Fibroblast of the aortic adventitia (primary cell): ENCODE results near the gene IQSEC3. TPM values are rescaled to one million over a fixed set of nuclear protein-coding genes. Genes with fewer than 3 reads are reported as not detected.

ENCODE experiments used
- DNase-seq: peaks from one replicate; pipeline ENCODE4 v3.0.0-alpha.2; 2010; ENCODE audit warnings: low read depth
- H3K4me3 ChIP-seq: 2 replicates; pipeline ENCODE4 v1.5.1; 2011; ENCODE audit warnings: low read depth, mild to moderate bottlenecking, control low read depth, low read length, moderate library complexity
- total RNA-seq: library from RNA; depleted of rRNA; stranded (reverse); fragments of >200 nt; gene quantifications from 2 replicates; pipeline ENCODE4 v1.2.3, GENCODE V29; 2012; ENCODE audit warnings: low replicate concordance
- TF ChIP-seq, protein P1 (sequence below): IDR thresholded peaks from 2 replicates; pipeline ENCODE4 v1.5.1; 2011; ENCODE audit warnings: mild to moderate bottlenecking, low read length, control low read depth, inconsistent platforms; ENCODE audit not compliant: insufficient read depth

IQSEC3 gene
- total RNA-seq, 1 donor, result not detected

DNA sequence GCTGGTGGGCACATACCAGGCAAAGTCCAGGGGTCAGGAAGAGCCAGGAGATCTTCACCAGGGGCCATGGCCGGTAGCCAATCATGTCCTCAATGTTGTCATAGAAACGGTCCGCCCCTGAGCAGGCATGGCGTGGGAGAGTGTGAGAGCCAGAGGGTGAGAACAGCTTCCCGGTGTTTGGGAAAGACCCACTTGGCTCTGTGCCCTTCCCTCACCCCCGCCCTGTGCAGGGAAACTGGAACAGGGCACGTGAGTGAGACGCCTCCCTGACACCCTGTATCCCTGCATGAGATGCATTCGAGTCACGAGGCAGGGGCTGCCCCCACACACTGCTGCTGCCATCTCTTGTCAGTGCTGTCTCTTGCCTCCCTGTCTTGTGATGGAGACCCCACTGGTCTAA is 126.7 kb downstream of the IQSEC3 start:
- no peak overlapping the region for H3K4me3 ChIP-seq
- DNase-seq, result no peak
- TF ChIP-seq, protein P1, sequence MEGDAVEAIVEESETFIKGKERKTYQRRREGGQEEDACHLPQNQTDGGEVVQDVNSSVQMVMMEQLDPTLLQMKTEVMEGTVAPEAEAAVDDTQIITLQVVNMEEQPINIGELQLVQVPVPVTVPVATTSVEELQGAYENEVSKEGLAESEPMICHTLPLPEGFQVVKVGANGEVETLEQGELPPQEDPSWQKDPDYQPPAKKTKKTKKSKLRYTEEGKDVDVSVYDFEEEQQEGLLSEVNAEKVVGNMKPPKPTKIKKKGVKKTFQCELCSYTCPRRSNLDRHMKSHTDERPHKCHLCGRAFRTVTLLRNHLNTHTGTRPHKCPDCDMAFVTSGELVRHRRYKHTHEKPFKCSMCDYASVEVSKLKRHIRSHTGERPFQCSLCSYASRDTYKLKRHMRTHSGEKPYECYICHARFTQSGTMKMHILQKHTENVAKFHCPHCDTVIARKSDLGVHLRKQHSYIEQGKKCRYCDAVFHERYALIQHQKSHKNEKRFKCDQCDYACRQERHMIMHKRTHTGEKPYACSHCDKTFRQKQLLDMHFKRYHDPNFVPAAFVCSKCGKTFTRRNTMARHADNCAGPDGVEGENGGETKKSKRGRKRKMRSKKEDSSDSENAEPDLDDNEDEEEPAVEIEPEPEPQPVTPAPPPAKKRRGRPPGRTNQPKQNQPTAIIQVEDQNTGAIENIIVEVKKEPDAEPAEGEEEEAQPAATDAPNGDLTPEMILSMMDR, result no peak

- TF ChIP-seq, protein P1, result no peak
Observed at GRCh38 chr12:194276-194675, 127.7 kb downstream of the IQSEC3 start.

GRCh38 chr12:195156-195555 is 128.6 kb downstream of the IQSEC3 start:
- TF ChIP-seq, protein P1, result no peak
- DNase-seq, result no peak
- no peak overlapping the region for H3K4me3 ChIP-seq

More at GRCh38 chr12:194276-194675, 127.7 kb downstream of the IQSEC3 start:
- no peak overlapping the region for H3K4me3 ChIP-seq
- DNase-seq, result no peak

DNA sequence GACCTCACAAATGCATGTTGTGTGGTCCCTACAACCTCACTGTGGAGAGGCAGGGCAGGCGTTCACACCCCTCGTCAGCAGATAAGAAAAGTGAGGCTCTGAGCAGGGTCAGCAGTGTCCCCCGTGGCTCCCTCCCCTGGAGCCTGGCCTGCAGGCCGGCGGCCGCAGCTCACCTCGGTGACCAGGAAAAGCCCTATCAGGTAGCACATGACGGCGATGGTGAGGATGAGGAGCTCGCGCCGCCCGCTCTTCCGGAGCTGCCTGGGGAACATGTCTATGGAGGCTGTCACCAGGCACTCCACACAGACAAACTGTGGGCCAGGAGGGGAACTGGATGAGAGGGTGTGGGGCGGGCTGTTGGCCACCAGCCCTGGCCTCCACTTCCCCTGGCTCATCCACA is 129.4 kb downstream of the IQSEC3 start:
- H3K4me3 ChIP-seq, result no peak overlapping the region
- no peak for DNase-seq
- TF ChIP-seq, protein P1, result no peak

DNA sequence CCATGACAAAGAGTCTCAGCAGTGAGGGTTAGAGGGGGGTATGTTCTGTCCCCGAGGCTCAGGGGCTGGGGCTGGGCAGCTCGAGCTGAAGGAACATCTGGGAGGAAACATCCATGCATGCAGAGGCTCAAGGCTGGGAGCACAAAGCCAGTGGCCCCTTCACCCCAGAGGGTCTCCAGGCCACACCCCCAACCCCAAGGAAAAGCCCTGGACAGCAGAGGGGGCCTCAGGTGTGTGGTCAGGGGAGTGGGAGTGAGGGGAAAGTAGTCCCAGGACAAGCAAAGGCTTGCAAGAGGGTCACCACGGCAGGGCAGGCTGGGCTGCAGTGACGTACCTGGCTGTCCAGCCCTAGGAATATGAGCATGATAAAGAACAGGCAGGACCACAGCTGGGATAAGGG is 129.9 kb downstream of the IQSEC3 start:
- no peak overlapping the region for H3K4me3 ChIP-seq
- DNase-seq, result no peak
- TF ChIP-seq, protein P1, result no peak

- TF ChIP-seq, protein P1, result no peak
- no peak overlapping the region for H3K4me3 ChIP-seq
- no peak for DNase-seq
Observed at GRCh38 chr12:197347-197746, 130.8 kb downstream of the IQSEC3 start.
